Esophagus muscularis mucosa (tissue), 4 donors: ENCODE measurements around the gene DACH1.

Source experiments
- EP300 ChIP-seq: sonication (generic); formaldehyde crosslinking; IDR thresholded peaks from one replicate; pipeline ENCODE4 v1.6.1; 2017; ENCODE audit warnings: antibody characterized with exemption
- POLR2A ChIP-seq: fragments of 450-650 bp; IDR thresholded peaks from one replicate; pipeline ENCODE4 v1.6.1; 2017; ENCODE audit warnings: antibody characterized with exemption, moderate library complexity, mild to moderate bottlenecking, low read depth
- POLR2AphosphoS5 ChIP-seq, 2 donors: sonication (generic); formaldehyde crosslinking; IDR thresholded peaks; one replicate each; pipeline ENCODE4 v1.6.1; 2017; ENCODE audit warnings: antibody characterized with exemption in 2 of 2
- TF ChIP-seq, protein P1 (sequence below), 3 experiments: fragments of 200-600 bp in 2 of 3; fragments of 450-650 bp in 1 of 3; sonication (generic) in 2 of 3; IDR thresholded peaks; one replicate each; pipeline ENCODE4 v1.5.1; 2017 to 2019; ENCODE audit warnings: antibody characterized with exemption in 3 of 3, mild to moderate bottlenecking in 2 of 3, moderate library complexity in 1 of 3

DNA sequence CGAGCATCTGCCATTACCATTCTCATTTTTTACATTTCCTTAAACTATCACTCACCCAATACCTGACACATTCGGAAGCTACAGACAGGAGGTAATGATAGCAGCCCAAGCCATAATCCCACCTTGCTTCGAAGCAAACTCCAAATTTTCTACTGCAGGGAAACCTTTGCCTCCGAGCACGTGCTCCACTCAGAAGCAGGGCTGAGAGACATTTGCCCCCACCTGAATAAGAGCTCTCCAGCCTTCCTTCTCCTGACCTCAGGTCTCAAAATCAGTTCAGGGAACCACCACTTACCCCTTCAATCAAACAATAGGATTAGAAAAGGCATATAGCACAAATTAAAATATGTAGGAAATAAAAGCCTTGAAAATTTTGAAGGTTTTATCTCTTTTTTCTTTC is 2.3 kb upstream of the DACH1 start:
- TF ChIP-seq EP300 (no peak), POLR2A (no peak), POLR2AphosphoS5 (IDR thresholded peaks at IDR 0.05) (no peak)
- TF ChIP-seq, protein P1, sequence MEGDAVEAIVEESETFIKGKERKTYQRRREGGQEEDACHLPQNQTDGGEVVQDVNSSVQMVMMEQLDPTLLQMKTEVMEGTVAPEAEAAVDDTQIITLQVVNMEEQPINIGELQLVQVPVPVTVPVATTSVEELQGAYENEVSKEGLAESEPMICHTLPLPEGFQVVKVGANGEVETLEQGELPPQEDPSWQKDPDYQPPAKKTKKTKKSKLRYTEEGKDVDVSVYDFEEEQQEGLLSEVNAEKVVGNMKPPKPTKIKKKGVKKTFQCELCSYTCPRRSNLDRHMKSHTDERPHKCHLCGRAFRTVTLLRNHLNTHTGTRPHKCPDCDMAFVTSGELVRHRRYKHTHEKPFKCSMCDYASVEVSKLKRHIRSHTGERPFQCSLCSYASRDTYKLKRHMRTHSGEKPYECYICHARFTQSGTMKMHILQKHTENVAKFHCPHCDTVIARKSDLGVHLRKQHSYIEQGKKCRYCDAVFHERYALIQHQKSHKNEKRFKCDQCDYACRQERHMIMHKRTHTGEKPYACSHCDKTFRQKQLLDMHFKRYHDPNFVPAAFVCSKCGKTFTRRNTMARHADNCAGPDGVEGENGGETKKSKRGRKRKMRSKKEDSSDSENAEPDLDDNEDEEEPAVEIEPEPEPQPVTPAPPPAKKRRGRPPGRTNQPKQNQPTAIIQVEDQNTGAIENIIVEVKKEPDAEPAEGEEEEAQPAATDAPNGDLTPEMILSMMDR (IDR thresholded peaks at IDR 0.05), result no peak
